HG03378 (cell line): ENCODE results near the gene EEFSEC.

Experiments
- ATAC-seq: cut with Tn5 transposase; IDR thresholded peaks from one replicate; pipeline ENCODE4 v1.9.1; 2021; ENCODE audit warnings: mild to moderate bottlenecking, moderate library complexity; ENCODE audit not compliant: unreplicated experiment

The EEFSEC gene

DNA sequence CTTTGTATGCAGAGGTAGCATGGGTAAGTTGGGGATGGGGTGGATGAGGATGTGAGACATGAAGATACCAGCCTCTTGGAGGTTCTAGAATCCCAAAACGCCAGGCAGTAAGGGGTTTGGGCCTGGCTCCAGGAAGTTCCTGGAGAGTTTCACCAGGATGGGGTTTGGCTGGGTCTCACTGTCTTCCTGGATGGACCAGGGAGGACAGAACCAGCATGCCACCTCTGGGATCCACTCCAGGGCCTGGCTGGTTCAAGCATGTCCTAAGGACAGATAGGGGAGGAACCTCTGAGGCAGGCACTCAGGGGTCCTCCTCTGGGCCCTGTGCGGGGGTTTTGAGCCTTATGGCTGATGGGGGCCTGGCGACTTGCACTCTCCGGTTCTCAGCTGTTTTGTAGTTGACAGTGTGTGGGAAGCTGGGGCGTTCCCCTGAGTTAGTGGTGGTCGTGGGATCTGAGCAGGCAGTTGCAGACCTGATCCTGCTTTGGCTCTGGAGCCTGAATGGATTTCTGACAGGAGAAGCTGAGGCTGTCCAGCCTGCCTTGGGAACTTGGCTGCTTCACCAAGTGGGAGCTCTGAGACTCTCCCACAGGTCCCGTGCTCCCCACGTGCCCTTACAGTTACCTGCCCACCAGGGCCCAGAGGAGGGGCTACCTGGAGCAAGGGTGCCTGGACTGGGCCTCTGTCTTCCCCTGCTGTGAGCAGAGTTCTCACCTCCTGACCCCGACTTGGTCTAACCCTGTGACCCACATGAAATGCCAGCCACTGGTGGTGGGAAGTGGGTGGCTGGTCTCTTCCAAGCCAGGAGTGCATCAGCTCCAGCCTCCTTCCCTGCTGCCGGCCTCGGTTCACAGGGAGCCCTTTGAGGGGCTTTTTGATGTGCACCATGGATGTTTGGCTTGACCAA is 128.4 kb downstream of the EEFSEC start:
- no peak for ATAC-seq

- ATAC-seq: no peak
Observed at GRCh38 chr3:128282380-128283196, 129.3 kb downstream of the EEFSEC start.

DNA sequence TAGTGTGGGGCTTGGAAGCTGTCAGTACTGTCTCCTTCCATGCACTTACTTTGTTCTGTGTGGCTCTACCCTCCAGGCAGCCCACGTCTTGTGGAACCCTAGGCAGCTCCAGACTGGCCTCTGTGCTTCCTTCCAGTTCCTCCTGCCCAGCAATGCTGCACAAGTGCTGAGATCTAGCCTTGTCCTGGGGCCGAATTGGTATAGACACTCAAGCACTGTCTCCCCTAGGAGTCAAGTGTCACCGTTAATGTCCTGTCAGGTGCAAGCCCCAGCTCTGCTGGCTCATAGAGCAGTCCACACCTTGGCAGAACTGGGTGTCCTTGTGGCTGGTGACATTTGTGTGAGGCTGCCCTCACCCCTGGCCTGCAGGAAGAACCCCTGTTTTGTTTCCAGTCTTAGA is 130.1 kb downstream of the EEFSEC start:
- no peak for ATAC-seq

DNA sequence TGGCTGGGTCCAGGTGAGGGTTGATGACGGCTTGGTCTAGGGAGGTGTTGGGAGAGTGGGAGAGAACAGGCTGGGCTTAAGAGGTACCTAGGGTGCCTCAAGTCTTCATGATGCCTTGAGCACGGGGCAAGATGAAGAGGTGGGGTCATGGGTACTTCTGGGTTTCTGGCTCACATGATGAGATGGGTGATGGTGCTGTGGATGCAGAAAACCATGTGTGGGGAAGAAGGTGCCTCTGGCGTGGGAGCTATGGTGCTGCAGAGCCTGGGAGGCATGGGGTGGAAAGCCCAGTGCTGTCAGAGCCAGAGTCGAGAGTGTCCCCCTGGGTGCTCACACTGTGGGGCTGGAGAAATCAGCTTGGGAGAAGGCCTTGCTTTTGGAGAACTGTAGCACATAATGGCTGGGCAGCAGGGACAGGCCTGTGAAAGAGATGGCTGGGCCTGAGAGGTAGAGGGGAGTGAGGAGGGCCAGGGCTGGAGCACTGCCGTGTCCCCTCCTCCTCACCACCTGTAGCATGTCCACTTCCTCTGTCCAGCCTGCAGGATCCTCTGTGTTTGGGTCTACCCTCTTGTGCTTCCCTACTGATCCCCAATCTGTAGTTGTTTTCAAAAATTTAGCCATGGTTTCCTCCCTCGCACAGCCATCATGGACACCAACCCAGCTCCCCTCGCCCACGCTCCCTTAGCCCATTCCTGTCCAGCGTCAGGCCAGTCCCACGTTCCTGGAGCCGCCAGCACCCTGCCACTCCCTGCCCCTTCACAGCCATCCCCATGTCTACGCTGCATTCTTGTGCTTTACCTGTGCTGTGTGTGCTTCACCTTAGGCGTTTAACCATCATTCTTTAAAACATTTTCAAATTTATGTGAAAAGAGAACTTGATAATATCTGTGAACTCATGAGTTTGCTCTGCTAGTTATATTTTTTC is 132.0 kb downstream of the EEFSEC start:
- ATAC-seq: no peak

DNA sequence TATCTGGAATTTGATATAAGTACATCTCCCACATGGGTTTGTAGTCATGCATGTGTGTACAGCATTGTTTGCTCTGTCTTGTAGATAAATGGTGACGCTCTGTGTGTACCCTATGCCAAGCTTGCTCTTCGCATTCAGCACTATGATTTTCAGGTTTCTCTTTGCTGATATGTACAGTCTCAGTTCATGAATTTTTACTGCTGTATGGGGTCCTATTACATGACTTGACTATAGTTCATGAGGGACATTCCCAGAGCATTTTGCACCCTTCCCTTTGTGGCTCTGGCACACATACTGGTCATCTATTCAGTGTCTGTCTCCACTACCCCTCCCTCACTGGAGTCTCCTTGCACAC is 132.7 kb downstream of the EEFSEC start:
- no peak for ATAC-seq

- no peak for ATAC-seq
Observed at GRCh38 chr3:128286691-128287090, 133.4 kb downstream of the EEFSEC start.

DNA sequence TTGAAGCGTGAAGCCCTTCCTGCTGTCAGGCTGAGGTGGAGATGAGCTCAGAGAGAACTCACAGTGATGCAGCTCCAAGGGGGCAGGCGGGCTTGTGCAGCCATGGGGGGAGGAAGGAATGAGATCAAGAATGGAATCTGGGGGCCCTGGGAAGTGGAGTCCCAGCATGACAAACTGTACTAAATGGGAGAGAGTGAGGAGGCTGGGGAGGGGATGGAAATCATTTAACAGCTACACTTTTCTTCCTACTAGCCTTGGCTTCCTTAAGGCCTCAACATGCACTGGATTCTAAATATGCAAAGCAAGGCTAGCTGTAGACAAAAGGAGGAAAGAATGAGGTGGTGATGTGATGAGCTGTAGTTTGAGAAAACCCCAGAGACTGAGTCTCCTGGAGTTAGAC is 133.9 kb downstream of the EEFSEC start:
- no peak for ATAC-seq

- ATAC-seq: no peak
Observed at GRCh38 chr3:128289534-128289933, 136.3 kb downstream of the EEFSEC start.

GRCh38 chr3:128290484-128290883 is 137.2 kb downstream of the EEFSEC start:
- ATAC-seq: no peak

DNA sequence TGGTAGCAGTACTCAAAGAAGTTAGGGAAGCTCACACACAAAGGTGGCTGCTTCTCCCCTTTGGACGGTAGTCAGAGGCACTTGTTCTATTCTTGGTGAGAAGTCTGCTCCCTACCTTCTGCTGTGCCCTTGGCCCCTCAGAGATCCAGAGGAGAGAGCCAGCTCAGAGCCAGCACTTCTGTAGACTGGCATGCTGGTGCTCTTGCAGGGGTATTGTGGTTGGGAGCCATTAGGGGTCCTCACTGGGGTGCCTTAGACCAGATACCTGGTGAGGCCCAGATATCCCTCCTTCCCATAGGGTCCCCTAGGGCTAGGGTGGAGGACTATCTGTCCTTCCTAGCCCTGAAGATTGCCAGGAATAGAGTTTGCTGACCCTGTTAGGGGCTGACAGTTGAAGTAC is 140.6 kb downstream of the EEFSEC start:
- ATAC-seq: no peak

GRCh38 chr3:128294999-128295468 is 141.8 kb downstream of the EEFSEC start:
- no peak for ATAC-seq

- no peak for ATAC-seq
Observed at GRCh38 chr3:128296469-128297251, 143.4 kb downstream of the EEFSEC start.

DNA sequence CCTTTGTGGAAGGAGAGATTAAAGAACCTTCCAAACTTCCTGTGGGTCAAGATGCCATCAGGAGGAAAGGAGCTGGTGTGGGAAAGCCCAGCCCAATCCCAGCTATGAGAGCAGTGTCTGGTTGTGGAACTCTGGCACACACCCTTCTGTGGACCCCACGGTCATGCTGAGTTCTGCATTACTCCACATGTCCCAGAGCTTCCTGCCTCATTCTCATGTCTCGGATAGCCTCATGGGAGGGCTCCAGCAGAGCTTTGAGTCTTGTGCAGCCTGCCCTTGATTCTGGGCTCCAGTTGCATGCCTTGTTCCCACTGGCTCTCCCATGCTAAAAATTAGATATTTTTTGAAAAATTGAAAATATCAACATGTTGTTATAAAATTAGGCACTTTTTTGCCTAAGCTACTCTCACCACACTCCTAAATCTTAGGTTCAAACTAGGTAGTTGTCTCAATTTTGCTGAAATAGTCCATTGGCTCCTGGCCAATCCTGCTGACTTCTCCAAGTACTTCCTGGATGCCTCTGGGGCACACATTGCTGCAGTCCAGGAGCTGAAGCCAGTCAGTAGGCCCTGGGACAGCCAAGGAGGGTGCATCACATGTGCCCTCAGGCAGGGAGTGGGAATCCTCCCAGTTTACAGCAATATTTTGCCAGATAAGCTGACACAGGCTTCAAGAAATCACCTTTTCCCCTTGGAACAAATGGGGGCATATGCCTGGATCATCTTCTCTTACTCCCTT is 144.3 kb downstream of the EEFSEC start:
- ATAC-seq: no peak

- no peak for ATAC-seq
Observed at GRCh38 chr3:128301186-128302023, 148.1 kb downstream of the EEFSEC start.

DNA sequence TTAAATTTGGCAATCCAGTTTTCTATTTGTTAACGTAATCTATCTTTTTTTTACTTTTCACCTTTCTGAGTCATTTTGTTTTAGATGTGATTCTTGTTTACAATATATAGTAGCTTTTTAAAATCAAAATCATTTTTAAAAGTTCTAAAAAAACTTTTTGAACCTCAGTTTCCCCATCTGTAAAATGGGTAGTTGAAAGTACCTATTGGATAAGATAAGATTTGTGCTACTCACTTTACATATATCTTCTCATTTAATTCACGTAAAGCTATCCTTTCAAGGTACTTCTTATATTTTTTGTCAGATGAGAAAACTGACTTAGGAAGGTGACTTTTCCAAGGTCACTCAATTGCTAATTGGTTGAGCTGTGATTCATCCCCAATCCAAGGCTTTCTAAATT is 153.2 kb downstream of the EEFSEC start:
- ATAC-seq: no peak

DNA sequence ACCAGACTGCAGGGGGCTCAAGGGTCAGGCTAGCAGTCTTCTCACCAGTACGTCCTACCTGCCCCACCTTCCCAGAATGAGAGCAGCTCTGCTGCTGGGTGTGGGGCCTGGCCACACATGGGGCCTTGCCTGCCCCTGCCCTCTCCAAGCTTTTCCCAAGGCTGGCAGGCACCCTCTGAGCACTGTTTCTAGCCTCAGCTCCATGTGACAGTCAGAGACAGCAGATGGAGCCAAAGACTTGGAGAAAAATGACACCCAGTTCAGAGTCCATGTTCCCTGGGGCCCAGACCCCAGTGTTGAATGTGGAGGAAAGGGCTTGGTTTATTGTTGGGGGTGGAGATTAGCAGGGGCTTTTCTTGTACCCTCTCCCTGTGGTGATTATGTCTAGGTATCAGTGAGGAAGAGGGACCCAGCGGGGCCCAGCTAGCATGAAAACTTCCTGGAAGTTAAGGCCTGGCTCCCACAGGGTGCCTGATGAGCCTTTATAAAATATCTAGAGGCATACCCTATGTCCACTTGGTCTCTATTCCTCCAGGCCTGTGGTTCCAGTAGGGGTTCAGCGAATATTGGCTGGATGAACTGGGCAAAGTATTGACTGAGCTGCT is 153.8 kb downstream of the EEFSEC start:
- no peak for ATAC-seq

DNA sequence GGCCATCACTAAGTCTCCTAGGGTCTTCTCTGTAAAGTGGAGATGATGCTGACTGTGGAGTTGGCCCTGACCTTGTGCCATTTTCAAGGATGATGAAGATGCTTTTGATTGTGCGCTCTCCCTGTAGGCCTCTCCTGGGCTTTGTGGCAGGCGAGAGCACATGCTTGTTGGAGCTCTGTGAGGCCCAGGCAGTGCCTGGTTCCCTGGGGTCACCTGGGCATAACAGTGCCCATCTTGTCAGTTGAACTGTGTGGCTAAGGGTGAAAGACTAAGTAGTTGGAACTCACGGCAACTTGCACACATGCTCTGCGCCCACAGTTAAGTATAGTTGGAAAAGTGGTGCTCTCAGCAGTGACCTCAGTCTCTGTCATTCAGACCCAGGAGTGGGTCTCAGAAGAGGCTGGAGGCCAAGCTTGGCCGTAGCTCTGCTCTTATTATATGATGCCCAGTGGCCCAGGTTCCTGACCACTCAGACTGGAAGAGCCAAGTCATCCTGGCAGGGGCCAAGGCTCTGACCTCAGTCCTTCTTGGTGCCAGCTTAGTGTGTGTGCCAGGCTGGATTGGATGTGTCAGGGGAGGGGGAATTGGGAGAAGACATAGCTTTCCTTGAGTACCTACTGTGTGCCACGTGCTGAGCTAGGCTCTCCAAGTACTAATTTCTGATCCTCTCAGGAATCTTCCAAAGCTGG is 154.6 kb downstream of the EEFSEC start:
- ATAC-seq: no peak

DNA sequence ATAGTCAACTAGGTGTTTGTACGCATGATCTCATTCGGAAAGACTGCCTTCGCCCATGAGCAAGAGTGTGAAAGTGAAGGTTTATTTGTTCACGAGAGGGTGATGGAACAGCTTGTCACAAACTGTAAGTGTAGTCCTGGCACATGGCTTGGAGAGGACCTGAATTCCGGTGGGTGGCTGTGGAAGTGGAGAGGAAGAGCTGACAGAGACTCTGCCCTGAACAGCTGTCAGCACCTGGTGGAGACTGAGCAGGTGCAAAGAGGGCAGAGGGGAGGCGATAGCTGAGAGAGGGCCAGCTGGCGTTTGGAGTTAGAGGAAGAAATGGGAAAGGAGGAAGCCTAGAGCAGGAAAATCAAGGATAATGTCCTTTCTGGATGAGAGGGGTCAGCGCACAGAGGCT is 155.7 kb downstream of the EEFSEC start:
- no peak for ATAC-seq
